ENCODE data around the gene PPM1L.

The PPM1L gene

DNA sequence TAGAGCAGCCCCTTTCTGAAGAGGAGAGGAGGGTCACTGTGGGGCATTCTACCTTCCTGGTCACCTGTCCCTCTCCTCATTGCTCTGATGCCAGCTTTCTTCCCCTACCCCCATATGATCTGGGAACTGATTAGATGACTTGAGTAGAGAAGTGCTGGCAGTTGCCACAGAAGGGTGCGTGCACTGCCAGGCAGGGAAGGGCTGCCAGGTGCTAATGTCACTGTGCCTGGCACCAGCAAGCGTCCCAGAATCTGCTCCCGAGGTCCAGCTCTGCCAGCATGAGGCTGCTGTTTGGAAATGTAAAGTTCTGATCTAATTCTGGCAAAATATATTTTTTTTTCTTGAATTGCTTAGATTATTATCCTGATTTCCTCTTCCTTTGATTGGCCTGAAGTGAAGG, 52.8 kb downstream of the PPM1L start:
- no peak for DNase-seq (ENCODE audit: low spot score)

DNA sequence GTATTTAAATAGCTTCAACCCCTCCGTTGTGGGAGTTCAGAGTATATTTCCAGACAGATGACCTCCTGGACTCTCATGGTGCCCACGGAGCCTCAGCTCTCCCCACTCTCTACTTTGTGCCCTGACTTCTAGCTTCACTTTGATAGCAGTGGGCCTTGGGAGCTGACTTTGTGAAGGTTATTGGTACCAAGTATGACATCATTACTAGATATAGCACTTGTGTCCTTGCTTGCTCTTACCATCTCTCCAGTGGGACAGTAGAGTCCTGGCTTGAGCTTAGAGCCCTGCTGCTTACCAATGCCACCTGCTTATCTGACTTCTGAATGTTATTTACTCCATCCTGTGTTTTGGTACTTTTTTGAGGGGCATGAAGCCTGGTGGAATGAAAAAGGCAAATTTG, 53.4 kb downstream of the PPM1L start:
- no peak for DNase-seq (ENCODE audit: low spot score)

DNA sequence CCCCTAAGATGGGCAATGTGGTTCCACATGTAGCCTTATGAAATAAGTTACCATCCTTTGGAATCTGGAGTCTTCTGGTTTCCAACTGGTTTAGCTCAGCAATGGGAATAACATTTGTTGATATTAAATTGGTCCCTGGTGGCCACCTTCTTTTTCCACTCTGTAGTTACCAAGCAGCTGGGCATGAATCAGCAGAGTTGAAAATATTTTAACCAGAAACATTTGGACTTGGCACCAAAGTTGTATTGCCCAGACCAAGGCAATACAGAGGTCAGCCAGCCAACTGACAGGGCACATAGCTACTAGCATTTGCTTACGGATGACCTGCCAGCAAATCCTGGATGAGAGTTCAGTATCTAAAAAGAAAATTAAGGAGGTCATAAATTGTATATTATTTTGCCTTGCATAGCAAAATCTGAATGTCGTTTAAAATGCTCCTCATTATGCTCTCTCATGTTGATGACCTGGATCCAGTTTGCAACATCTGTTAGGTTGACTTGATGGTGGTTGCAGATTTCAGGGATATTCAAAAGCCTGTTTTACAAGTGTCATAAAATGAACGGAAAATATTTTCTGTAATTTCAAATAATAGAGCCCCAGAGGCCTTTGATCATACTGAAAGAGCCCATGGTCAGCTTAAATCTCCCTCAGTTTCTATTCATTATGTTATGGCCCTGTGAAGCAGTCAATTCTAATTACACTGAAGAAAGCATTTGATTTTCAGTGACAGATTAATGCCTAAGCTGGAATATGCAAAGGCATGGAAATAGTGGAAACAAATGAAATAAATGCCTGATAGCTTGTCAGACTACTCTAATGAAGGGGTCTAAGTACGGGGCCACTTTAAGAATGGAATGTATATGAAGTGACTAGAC, 54.6 kb downstream of the PPM1L start:
- DNase-seq (ENCODE audit: low spot score) = no peak

DNA sequence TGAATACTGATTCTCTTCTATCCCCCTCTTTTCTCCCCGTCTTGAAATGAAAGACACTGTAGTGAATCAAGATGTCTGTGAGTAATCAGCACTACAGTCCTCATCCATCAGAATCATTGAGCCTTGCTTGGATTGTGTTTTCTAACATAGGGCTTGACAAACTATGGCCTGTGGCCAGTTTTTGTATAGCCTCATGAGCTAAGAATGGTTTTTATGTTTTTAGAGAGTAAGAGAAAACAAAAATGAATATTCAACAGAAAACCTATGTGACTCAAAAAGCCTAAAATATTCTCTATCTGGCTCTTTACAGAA, 55.2 kb downstream of the PPM1L start:
- no peak for DNase-seq (ENCODE audit: low spot score)

DNA sequence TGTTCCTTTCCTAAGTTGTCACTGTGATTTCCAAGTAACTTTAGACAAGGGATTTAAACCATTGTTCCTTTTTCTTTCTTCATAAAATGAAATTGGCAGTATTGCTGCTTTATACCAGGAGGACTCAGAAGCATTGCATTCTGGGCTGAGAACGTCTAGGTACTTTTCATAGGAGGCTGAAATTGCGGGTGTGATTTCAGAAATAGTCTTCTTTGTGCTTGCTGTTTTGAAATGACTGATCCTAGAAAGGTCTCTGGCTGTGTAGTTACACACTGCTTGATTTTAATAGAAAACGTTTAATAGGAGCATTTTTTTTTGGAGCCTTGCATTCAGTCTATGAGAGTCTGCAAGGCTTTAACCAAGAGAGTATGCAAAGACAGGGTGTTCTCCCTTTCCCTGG, 56.3 kb downstream of the PPM1L start:
- no peak for DNase-seq (ENCODE audit: low spot score)

DNA sequence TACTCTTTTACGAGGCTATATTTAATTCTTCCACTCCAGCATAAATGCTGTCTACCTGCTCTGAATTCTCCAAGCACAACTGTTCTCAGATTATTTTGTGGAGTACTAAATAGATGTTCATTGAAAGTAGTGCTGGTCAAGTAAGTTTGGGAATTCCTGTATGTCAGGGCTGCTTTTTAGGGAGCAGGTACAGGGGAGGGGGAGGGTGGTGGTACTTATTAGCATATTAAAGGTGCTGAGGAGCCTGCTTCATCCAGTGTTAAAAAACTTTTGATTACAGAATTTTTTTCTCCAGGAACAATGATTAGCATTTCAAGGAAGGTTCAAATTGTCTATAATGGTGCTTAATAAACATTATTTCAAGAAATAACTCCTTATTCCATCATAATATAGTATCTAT, 59.2 kb downstream of the PPM1L start:
- no peak for DNase-seq (ENCODE audit: low spot score)

DNA sequence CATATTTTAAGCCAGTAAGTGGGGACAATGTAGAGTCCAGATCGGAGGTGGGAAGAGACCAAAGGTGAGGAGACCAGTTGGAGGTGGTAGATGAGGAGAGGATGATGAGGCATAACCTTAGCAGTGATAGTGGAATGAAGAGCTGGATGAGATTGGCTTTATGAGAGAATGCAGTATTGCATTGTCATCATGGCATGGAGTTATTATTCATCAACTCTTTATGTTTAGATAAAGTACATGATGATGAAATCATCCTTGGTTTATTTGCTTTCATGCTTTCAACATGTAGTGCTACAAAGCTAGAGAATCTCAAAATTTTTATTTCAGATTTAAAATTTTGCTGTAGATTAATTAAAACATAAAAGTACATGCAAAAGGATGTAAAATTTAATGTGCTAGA, 64.0 kb downstream of the PPM1L start:
- no peak for DNase-seq (ENCODE audit: low spot score)

DNA sequence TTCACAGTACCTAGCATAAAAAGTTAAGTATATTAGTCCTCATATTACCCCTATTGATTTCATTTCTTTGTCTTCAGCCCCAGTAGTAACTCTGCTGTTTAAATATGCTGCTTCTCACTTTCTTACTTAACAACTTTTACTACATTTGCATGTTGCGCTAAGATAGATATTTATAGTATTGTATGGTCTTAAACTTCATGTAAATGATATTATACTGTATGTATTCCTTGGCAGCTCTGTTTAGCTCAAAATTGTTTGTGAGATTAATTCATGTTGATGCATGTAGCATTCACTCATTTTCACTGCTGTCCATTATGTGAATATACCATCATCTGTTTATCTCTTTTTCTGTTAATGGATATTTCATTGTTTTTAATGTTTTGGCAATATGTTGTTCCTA, 64.4 kb downstream of the PPM1L start:
- no peak for DNase-seq (ENCODE audit: low spot score)

DNA sequence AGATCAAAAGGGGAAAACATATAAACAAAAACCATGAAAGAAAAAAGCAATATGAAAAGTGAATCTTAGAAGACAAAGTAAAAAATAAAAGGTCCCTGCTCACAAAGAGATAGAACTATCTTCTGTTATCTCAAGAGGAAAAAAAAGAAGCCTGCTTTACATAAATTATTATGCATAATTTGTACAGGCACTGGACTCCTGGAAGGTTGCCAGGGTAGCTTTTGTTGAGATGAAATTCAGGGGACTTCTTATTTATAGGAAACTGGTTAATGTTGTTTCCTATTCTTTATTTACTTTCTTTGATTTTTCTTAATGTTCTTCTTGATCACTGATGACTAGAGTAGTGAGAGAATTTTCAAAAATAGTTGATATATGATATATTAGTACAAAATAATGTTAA, 66.9 kb downstream of the PPM1L start:
- no peak for DNase-seq (ENCODE audit: low spot score)

DNA sequence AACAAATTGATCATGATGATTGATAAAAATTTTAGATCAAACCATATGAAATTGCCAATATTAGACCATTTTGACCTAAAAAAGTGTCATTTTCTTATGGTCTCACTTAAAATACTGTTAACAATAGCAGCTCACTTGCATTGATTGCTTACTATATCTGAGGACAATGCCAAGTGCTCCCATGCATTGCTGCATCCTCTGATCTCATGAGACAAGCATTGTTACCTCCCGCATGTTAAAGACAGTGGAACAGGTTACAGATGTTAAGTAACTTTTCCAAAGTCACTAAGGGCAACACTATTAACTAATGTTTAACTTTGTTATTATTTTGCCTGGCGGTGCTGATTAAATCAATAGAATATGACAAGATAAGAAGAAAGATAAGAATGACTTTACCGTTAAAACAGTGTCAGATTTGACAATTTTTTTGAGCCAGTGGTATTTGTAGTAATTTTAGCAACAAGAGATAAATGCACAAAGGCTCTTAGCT, 69.3 kb downstream of the PPM1L start:
- no peak for DNase-seq (ENCODE audit: low spot score)

DNA sequence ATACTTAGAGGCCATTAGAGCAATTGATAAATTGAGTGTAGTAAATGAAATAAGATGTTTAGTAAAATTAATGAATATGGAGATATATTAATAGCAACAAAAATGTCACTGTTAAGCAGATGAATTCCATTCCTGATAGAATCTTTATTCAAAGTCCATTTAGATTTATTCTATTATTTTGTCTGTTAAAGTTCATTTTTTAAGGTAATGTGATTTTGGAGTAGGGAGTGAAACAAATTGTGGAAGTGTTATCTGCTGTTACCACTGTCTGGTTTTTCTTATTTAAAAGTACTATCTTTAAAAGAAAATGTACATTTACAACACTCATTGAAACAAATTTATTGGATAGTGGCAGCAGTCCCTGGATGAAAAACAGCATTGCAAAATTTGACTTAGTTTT, 70.4 kb downstream of the PPM1L start:
- no peak for DNase-seq (ENCODE audit: low spot score)

DNA sequence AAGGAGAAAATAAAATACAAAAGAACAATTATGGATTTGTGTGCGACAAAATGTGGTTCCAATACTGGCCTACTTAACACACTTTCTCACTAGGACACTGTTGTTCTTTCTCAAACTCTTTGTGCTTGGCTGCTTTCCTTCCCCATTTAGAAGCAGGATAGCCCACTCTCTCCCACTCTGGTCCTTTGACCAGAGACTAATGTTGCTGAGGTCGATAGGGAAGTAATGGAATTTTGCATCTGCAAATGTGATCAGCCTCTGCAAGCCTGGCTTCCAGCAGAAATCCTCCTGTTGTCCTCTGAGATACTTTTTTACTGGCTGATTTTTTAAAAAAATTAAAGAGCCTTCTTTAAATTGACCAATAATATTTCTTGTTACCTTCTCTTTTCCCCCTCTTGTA, 71.0 kb downstream of the PPM1L start:
- DNase-seq (ENCODE audit: low spot score) = no peak

DNA sequence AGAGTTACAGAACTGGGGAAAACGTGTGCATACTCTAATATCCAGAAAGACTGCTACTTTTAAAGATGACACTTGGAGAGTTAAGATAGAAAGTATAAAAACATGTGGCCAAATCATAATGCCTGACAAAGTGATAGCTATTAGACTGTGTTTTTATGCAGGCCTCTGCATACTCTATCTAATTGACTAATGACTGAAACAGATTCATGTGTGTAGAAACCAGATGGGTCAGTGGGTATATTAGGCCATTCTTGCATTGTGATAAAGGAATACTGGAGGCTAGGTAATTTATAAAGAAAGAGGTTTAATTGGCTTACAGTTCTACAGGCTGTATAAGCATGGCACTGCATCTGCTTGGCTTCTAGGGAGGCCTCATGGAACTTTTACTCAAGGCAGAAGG, 71.5 kb downstream of the PPM1L start:
- DNase-seq (ENCODE audit: low spot score) = no peak

DNA sequence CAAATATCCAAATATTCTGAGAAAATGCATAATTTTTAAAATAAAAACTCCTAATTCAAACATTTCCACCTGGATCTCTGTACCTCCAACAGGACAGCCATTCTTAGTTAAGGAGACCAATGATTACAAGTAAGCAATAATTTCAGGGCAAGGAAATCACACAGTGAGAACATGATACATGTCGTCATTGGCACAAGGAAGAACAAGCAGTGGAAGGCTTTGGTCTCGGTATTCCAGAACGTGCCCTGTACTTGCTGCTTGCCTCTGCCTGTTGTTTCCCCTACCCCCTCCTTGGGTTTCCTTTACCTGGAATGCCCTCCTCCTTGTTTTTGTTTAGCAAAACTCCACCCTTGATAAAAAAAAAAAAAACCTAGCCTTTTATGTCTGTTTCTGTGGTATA, 72.8 kb downstream of the PPM1L start:
- DNase-seq (ENCODE audit: low spot score) = no peak

DNA sequence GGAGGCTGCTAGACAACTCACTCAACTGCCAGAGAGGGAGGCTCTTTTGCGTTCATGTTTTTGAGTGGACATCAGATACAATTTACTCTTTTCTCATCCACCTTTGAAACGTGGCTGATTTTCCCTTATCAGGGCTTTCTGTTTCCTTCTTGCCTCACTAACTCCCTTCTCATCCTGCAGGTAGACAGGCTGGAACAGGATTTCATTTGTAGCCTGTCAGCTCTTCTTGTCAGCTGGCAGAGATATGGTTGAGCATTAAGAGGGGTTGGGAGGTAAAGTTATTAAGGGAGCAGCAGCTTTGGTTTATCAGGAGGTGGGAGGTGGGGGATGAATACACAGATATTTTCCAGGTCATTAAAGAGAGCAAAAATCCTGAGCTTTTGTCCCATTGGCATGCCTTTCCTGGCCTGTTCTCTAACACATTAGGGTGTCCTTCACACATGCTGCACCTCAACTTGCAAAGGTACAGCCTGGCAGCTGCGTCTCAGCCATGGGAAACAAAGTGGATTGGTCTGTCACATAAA, 73.5 kb downstream of the PPM1L start:
- DNase-seq (ENCODE audit: low spot score) = no peak

DNA sequence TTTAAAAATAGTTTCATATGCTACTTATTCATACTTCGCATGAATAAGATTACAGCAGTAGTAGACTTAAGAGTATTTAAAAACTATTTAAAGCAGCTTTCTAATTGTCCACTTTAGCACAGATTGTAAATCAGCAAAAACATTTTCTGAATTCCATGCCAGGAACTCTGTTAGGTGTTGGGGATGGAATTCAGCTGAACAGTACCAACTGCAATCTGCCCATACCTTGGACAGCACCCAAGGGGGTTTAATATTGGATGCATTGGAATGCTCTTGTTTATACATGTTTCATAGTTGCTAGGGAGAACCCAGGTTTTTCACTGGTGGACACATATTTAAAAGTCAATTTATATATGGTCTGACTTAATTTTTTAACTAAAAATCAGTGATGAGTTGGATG, 74.8 kb downstream of the PPM1L start:
- DNase-seq (ENCODE audit: low spot score) = no peak

DNA sequence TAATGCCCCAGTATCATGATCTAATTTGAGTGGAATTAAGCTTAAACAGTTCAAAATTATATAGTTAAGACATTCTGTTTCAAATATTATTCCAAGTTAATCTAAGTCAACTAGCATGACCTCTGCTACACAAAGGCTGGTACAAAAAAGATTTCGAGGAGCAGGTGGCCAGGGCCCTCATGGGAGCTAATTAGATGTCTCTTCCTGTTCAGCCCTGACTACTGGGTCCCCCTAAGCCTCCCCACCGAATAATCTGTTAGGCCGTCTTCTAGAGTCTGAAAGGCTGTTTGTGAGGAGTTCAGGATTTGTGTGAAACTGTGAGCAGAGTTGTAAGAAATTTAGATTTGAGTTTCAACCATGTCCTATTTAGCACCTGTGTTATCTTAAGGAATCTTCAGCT, 75.4 kb downstream of the PPM1L start:
- DNase-seq (ENCODE audit: low spot score) = no peak

DNA sequence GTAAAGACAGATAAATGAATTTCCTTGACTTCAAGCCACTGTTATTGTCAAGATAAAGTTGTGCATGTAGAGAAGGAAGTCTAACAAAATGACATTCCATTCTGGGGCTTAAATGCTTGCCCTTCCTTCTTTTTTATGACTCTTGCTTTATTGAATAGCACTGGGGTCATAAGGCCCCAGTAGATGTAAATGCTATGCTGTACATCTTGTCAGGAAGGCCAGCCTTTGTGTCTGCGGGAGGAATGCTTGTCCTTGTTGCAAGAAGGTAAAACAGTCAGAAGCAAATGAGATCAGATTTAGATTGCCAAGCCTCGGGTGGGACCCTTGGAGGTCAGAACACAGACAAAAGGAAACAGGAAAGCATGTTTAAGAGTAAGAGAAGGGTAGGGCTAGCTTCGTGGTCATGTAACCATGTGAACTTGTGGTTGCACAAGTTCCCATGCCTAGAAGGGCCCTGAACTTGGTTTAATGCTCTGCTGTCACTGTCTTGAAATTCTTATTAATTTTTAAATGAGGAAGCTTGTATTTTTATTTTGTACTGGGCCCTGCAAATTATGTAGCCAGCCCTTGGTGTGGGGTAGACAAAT, 81.5 kb downstream of the PPM1L start:
- no peak for DNase-seq (ENCODE audit: low spot score)

DNA sequence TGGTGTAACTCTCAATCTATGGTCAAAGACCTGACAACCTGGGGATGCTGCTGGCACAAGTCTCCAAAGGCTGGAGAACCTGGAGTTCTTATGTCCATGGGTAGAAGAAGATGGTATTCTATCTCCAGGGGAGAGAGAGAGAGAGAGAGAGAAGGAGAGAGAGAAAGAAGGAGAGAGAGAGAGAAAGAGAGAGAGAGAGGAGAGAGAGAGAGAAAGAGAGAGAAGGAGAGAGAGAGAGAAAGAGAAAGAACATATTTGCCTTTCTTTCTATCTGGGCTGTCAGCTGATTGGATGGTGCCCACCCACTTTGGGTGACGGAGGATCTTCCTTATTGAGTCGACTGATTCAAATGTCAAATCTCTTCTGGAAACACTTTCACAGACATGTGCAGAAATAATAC, 84.6 kb downstream of the PPM1L start:
- no peak for DNase-seq (ENCODE audit: low spot score)

DNA sequence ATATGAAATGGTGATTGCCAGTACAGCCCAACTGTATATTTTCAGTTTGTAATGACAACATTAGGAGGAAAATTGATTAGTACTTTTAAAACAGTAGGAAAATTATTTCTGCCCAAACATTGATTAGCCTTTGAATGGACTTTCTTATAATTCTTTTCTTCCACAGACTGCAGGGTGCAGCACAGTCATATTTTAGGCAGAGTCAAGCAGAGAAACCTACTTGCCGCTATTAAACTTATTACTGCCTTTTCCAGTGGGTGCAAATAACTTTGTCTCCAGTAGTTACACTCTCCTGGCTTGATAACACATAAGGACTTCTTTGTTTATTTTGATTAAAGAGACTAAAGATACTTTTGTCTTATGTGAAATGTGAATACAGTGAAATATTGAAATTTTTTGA, 85.4 kb downstream of the PPM1L start:
- DNase-seq (ENCODE audit: low spot score) = no peak

DNA sequence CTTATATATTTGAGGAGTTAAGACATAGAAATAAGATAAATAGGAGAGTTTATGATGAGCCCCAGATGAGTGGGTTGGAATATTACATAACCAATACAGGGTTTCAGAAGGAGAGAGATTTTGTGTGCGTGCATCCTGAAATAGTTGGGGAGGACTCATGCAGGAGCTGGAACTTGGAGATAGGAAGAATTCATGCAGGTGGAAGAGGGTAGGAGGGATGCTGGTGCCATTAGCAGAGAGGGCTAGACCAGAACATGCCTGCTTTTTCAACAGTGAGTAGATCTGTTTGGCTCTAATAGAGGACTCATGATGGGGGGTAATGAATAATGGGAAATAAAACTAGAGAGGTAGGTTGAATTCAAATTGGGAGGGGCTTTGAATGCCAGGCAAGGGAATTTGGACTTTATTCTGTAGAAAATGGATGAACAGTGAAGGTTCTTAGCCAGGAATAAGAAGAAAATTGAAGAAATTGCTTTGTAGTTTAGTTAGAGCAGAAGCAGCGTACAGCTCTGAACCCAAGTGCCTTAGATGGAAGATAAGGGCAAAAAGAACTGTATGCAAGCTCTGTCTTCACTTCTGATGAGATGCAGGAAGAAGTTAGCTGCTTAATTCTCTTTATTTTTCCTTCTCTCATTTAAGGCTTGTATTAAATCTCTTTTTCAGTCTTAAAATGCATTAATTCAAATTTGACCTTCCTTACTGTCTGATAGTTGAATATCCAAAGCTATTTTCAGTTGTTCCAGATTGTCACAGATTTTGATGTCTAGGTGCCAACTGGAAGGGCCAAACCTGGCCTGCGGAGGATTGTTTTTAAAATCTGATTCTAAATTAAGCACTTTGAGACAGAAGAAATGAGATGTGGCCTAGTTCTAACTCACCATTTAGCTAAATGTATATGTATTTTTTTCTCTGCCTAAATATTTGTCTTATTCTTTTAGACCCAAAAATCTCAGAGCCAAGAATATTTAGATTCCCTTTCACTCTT, 86.3 kb downstream of the PPM1L start:
- DNase-seq (ENCODE audit: low spot score) = no peak

DNA sequence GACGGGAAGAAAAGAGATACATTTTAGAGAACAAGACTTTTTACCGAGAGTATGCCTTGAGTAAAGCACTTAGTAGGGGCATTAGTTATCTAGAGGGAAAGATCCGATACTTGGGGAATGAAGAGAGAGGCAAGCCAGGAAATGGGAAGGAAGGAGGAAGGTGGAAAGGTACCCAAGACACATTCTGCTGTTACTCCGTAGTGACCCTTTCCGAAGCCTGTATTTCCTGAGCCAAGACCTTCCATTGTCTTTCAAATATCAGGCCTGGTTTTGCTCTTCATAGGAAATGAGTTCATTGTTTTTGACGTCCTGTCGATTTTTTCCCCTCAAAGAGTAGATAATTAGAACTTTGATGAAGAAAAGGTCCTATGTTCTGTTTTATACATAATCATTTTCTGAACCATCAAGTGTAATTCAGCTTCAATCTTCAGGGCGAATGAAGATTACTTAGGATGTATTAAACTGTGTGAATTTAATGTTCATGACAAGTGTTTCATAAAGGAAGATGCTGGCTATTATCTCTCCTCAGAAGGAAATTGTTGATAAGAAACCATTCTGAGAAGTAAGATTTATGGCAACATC, 95.7 kb downstream of the PPM1L start:
- no peak for DNase-seq (ENCODE audit: low spot score)

Data from ecto neural progenitor cell (in vitro differentiated cells).